Measurements from ENCODE around the gene ADD1. TPM values are rescaled to one million over a fixed set of nuclear protein-coding genes. Genes with fewer than 3 reads are reported as not detected.
A peak's percentile ranks its signal among the peaks of the same experiment; 100 is the strongest.

Gene ADD1
- total RNA-seq, 1 experiment from 2014 or later, result 181 TPM

DNA sequence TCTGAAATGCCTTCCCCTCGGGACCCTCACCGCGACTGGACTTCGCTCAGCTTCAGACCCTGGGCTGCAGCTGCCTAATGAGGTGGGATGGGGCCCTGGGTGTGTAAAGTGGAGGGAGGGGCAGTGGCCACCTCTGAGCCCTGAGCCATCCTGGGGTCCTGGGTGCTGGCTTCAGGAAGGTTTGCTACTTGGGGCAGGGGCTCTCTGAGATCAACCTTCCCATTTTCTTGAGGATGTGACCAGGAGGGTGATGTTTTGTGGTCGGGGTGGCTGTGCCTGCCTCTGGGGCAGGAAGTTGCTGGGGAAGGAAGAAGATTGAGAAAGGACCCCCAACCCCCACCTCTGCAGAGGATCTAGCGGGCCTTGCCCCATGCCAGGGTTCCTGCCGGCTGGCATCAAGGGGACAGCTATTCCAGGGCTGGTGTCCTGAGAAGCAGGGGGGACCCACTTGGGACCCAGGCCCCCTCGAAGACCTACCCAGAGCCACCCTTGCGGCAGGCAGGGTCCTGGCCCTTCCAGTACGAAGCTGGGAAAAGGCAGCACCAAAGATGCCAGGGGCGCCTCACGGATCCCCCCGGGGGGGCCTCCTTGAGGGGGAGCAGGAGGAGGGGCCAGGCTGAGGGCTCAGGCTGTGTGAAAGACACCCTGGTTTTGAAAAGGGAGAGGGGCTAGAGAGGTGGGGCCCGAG, 44.3 kb upstream of the ADD1 start:
- Histone ChIP-seq H3K79me2 (ENCODE audit: low read depth) (peaks cover 5% of the 10 kb centered on the region; the same call in 1 of the 2 replicates), H3K27me3 (ENCODE audit: insufficient read depth, low read depth) (no peaks in the 10 kb centered on the region), H2AFZ (no peak overlapping the region), H3K9me3 (ENCODE audit: insufficient read depth, low read depth) (no peaks in the 10 kb centered on the region), H3K36me3 (ENCODE audit: low read depth) (no peaks in the 10 kb centered on the region), H3K27ac (peak overlapping the region; percentile 82), H3F3A (ENCODE audit: insufficient read depth, low read depth) (peaks cover 30% of the 10 kb centered on the region), H4K20me1 (ENCODE audit: insufficient read depth) (no peaks in the 10 kb centered on the region), H3K4me2 (peak overlapping the region; percentile 72), H3K4me3 (0 out of 2 replicates have a peak overlapping the region, but pooled peaks have one; percentile 26), H3K4me1 (replicated peaks; ENCODE audit: insufficient read depth) (peaks cover 80% of the 10 kb centered on the region), H3K9me2 (ENCODE audit: insufficient read depth) (no peaks in the 10 kb centered on the region)
- TF ChIP-seq, protein P1, sequence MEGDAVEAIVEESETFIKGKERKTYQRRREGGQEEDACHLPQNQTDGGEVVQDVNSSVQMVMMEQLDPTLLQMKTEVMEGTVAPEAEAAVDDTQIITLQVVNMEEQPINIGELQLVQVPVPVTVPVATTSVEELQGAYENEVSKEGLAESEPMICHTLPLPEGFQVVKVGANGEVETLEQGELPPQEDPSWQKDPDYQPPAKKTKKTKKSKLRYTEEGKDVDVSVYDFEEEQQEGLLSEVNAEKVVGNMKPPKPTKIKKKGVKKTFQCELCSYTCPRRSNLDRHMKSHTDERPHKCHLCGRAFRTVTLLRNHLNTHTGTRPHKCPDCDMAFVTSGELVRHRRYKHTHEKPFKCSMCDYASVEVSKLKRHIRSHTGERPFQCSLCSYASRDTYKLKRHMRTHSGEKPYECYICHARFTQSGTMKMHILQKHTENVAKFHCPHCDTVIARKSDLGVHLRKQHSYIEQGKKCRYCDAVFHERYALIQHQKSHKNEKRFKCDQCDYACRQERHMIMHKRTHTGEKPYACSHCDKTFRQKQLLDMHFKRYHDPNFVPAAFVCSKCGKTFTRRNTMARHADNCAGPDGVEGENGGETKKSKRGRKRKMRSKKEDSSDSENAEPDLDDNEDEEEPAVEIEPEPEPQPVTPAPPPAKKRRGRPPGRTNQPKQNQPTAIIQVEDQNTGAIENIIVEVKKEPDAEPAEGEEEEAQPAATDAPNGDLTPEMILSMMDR (conservative IDR thresholded peaks at IDR 0.05), result no peak
- TF ChIP-seq EZH2 (IDR thresholded peaks at IDR 0.05; ENCODE audit: low read depth), result no peak
- ChIA-PET CTCF (interaction anchor here (1.3 kb wide), 1 partner anchor 10 kb away, joined by 4 read pairs; no protein-coding TSS in a partner anchor), POLR2A (ENCODE audit: unreplicated experiment) (interaction anchor here (0.7 kb wide), 2 partner anchors 18 to 152 kb away, joined by 3 to 8 read pairs; no protein-coding TSS in a partner anchor)
- DNase-seq, result no peak
- BruUV-seq (replicated peaks), result no TSS peak
- intact Hi-C loops (cut with micrococcal nuclease; ENCODE audit: unreplicated experiment), result loop anchor here (2.0 kb wide), 2 partner anchors 43 to 685 kb away; partner anchors contain the start of gene TNIP2

DNA sequence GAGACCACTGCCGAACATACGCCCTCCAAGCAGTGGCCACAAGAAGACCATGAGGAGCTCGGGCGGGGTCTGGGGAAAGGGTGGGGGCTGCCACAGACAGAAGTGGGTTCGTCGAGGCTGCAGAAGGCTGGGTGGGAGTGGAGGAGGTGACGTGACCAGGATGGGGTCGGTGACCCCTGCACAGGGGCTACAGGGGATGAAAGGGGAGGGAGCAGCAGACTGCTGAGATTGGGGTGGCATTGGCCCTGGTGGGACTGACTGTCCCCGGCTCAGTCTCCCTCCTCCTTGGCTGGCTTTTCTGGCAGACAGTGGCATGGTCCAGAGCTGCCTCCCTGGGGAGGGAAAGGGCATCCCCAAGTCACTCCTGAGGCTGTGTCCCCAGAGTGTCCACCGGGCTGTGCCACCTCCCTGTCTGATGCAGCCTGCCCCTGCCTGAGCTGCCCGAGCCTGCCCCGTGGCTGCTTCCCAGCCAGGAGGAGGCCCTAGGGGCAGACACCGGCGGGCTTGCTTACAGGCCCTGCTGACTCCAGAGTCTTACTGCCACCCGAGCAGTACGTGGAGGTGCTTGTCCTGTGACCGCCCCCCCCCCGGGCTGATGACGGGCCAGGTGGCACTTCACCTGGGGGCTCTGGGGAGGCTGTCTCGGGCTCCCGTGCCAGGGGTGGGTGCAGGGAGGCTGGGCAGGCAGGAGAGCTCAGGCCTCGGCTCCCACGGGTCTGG, 43.5 kb upstream of the ADD1 start:
- Histone ChIP-seq H3K9me2 (ENCODE audit: insufficient read depth) (no peaks in the 10 kb centered on the region), H3F3A (ENCODE audit: insufficient read depth, low read depth) (peaks cover 30% of the 10 kb centered on the region), H2AFZ (no peak overlapping the region), H3K79me2 (ENCODE audit: low read depth) (peaks cover 5% of the 10 kb centered on the region; the same call in 1 of the 2 replicates), H3K4me3 (no peak overlapping the region), H3K36me3 (ENCODE audit: low read depth) (no peaks in the 10 kb centered on the region), H3K4me1 (replicated peaks; ENCODE audit: insufficient read depth) (peaks cover 78% of the 10 kb centered on the region), H4K20me1 (ENCODE audit: insufficient read depth) (no peaks in the 10 kb centered on the region), H3K9me3 (ENCODE audit: insufficient read depth, low read depth) (no peaks in the 10 kb centered on the region), H3K27ac (no peak overlapping the region), H3K27me3 (ENCODE audit: insufficient read depth, low read depth) (no peaks in the 10 kb centered on the region), H3K4me2 (peak overlapping the region; percentile 72)
- no TSS peak for BruUV-seq (replicated peaks)
- ChIA-PET CTCF (interaction anchor here (1.3 kb wide), 1 partner anchor 9 kb away, joined by 4 read pairs; no protein-coding TSS in a partner anchor), POLR2A (ENCODE audit: unreplicated experiment) (interaction anchor here (0.7 kb wide), 1 partner anchor 151 kb away, joined by 8 read pairs; no protein-coding TSS in a partner anchor)
- intact Hi-C loops (cut with micrococcal nuclease; ENCODE audit: unreplicated experiment), result loop anchor here (2.0 kb wide), 2 partner anchors 43 to 685 kb away; partner anchors contain the start of gene TNIP2
- TF ChIP-seq, protein P1 (conservative IDR thresholded peaks at IDR 0.05), result no peak
- TF ChIP-seq EZH2 (IDR thresholded peaks at IDR 0.05; ENCODE audit: low read depth), result no peak
- peak in 1 of 2 experiments; percentile 52 for DNase-seq
